ENCODE results near the gene SLC22A31. TPM values are rescaled to one million over a fixed set of nuclear protein-coding genes. Genes with fewer than 3 reads are reported as not detected.

The SLC22A31 gene
- total RNA-seq, 4 donors from 2014 or later = 0.54 TPM; not detected in 3

GRCh38 chr16:89237733-89238132 lies 37.4 kb upstream of the SLC22A31 start:
- Histone ChIP-seq H3K4me3 (replicated peaks in 1 of 3) (no peak overlapping the region), H3K27me3 (no peaks in the 10 kb centered on the region), H3K9me3 (no peaks in the 10 kb centered on the region), H3K27ac (no peak overlapping the region), H3K36me3 (peaks cover 0 to 6% of the 10 kb centered on the region in 2 donors), H3K4me1 (peaks cover 4% of the 10 kb centered on the region in 2 donors)
- DNase-seq = no peak
- 89 to 91% methylated on average over 3 of the region's 3 CpGs for WGBS, 2 donors
- intact Hi-C loops (cut with DNase I) = no loop called here
- no peak for TF ChIP-seq POLR2A (IDR thresholded peaks at IDR 0.05)
- TF ChIP-seq CTCF (IDR thresholded peaks at IDR 0.05) = no peak

GRCh38 chr16:89233678-89234490 lies 33.5 kb upstream of the SLC22A31 start:
- no peak for DNase-seq
- H3K4me3 ChIP-seq (replicated peaks in 1 of 3) = no peak overlapping the region
- TF ChIP-seq POLR2A (IDR thresholded peaks at IDR 0.05) (no peak), CTCF (IDR thresholded peaks at IDR 0.05) (no peak)
- peaks cover 24 to 25% of the 10 kb centered on the region in 2 donors for H3K36me3 ChIP-seq
- H3K9me3 ChIP-seq = no peaks in the 10 kb centered on the region
- no peaks in the 10 kb centered on the region for H3K4me1 ChIP-seq
- H3K27me3 ChIP-seq = no peaks in the 10 kb centered on the region
- WGBS, 2 donors = 96 to 98% methylated on average over 16 of the region's 16 CpGs
- no peak overlapping the region for H3K27ac ChIP-seq
- intact Hi-C loops (cut with DNase I) = no loop called here

- 85% methylated on average over 2 of the region's 2 CpGs; no CpG with 5 or more reads in 1 of the 2 donors for WGBS, 2 donors
- H3K27ac ChIP-seq = no peak overlapping the region
- H3K4me1 ChIP-seq = no peaks in the 10 kb centered on the region
- H3K9me3 ChIP-seq = no peaks in the 10 kb centered on the region
- H3K27me3 ChIP-seq = no peaks in the 10 kb centered on the region
- no peak overlapping the region for H3K4me3 ChIP-seq (replicated peaks in 1 of 3)
- no peak for DNase-seq
- H3K36me3 ChIP-seq = peaks cover 41 to 43% of the 10 kb centered on the region in 2 donors
- intact Hi-C loops (cut with DNase I) = no loop called here
- TF ChIP-seq POLR2A (IDR thresholded peaks at IDR 0.05) = no peak
- TF ChIP-seq CTCF (IDR thresholded peaks at IDR 0.05) = no peak
Observed at GRCh38 chr16:89232107-89232506, 31.8 kb upstream of the SLC22A31 start.

- no peak for DNase-seq
- TF ChIP-seq CTCF (IDR thresholded peaks at IDR 0.05) (no peak), POLR2A (IDR thresholded peaks at IDR 0.05) (no peak)
- H3K4me1 ChIP-seq = no peaks in the 10 kb centered on the region
- no peaks in the 10 kb centered on the region for H3K27me3 ChIP-seq
- no peaks in the 10 kb centered on the region for H3K9me3 ChIP-seq
- peaks cover 52 to 59% of the 10 kb centered on the region in 2 donors for H3K36me3 ChIP-seq
- intact Hi-C loops (cut with DNase I) = no loop called here
- no peak overlapping the region for H3K27ac ChIP-seq
- WGBS, 2 donors = 88 to 94% methylated on average over 5 to 12 of the region's 14 CpGs
- H3K4me3 ChIP-seq (replicated peaks in 1 of 3) = no peak overlapping the region
Observed at GRCh38 chr16:89230255-89230654, 29.9 kb upstream of the SLC22A31 start.

GRCh38 chr16:89224665-89225064 lies 24.3 kb upstream of the SLC22A31 start:
- Histone ChIP-seq H3K27ac (no peak overlapping the region), H3K27me3 (no peaks in the 10 kb centered on the region), H3K4me1 (no peaks in the 10 kb centered on the region), H3K9me3 (no peaks in the 10 kb centered on the region), H3K4me3 (replicated peaks in 1 of 3) (no peak overlapping the region), H3K36me3 (peaks cover 38 to 55% of the 10 kb centered on the region in 2 donors)
- DNase-seq = no peak
- WGBS, 2 donors = 90 to 94% methylated on average over 9 to 10 of the region's 10 CpGs
- no peak for TF ChIP-seq CTCF (IDR thresholded peaks at IDR 0.05)
- TF ChIP-seq POLR2A (IDR thresholded peaks at IDR 0.05) = no peak
- intact Hi-C loops (cut with DNase I) = no loop called here

All from thyroid gland (tissue), 4 donors.